ENCODE results near the gene NAALADL1. TPM values are rescaled to one million over a fixed set of nuclear protein-coding genes. Genes with fewer than 3 reads are reported as not detected.

NAALADL1 gene
- total RNA-seq, 2 donors from 2014 or later, result 14.2 to 34.7 TPM

DNA sequence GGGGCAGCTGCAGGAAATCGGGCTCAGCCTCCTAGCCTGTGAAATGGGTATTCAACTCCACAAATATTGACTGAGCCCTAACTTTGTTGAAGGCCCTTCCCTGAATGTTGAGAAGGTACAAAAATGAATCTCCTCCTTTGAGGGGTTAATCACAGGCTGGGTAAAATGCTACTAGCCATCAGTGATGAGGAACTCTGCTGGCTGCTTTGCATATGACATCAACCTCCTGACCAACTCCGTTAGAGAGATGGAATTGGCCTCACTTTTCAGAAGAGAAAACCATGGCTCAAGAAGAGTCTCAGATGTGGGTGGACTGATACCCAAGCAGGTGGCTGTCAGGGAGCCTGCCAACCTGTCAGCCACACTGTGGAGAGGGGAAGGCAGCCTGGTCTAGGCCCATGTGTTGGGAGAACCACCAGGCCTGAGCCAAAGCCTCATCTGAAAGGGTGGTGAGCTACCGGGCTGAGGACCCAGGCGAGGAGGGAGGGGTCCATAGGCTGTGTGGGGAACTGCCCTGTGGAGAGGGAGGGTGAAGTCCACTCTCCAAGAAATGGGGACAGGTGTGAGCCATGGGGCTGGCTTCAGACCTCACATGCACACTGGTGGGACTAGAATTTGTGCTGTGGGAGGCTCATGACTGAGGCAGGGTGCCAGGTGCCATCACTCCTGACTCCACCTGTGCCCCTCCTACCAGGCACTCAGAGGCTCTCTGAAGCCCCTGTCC, 13.7 kb upstream of the NAALADL1 start:
- no peaks in the 10 kb centered on the region for H3K4me1 Mint-ChIP-seq (ENCODE audit: low read depth in 2 of 2)
- no peaks in the 10 kb centered on the region for H3K36me3 Mint-ChIP-seq
- no peaks in the 10 kb centered on the region for H3K9me3 Mint-ChIP-seq
- no peak overlapping the region for H3K27ac Mint-ChIP-seq
- H3K27me3 Mint-ChIP-seq, result no peaks in the 10 kb centered on the region
- ATAC-seq (peak in 1 of 2 donors; percentile 25), DNase-seq (ENCODE audit: low spot score) (no peak)
- no peak overlapping the region for H3K4me3 Mint-ChIP-seq

DNA sequence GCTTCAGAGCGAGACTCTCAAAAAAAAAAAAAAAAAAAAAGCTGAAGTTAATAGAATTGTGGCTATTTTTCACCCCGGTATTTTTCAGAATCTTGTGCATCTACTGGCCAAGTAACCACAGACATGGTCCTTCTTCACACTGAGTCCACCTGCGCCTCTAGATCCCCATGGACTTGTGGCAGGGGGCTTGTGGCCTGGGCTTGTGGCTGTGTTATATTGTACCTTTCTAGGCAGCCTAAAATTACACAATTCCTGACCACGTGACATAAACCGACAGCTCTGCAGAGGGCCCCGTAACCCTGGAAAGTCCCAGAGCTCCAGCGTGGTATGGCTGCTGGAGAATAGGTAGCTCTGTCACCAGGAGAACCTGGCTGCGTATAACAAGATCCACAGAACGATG, 10.9 kb upstream of the NAALADL1 start:
- no peaks in the 10 kb centered on the region for H3K27me3 Mint-ChIP-seq
- ATAC-seq (no peak), DNase-seq (ENCODE audit: low spot score) (no peak)
- no peaks in the 10 kb centered on the region for H3K9me3 Mint-ChIP-seq
- H3K36me3 Mint-ChIP-seq, result no peaks in the 10 kb centered on the region
- no peak overlapping the region for H3K4me3 Mint-ChIP-seq
- H3K27ac Mint-ChIP-seq, result no peak overlapping the region
- no peaks in the 10 kb centered on the region for H3K4me1 Mint-ChIP-seq (ENCODE audit: low read depth in 2 of 2)

DNA sequence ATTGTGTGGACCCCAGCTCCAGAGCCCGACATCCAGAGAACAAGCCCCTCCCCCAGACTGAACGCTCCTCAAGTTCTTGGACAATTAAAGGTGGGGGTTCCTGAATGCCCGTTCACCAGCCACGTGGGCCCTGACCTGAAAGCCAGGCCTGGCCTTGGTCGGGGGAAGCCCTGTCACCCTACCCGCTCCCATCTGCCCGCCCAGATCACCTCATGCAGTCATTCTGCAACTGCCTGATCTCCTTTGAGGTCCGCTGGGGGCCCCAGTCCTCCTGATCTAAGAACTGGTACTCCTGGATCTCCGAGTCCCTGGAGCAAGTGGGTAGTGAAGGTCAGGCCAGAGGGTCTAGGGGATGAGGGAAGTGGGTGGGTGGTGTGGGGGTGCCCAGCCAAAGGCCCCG, 9.1 kb upstream of the NAALADL1 start:
- H3K9me3 Mint-ChIP-seq, result no peaks in the 10 kb centered on the region
- no peak for ATAC-seq
- DNase-seq (ENCODE audit: low spot score), result no peak
- H3K27me3 Mint-ChIP-seq, result peaks cover 0 to under 1% of the 10 kb centered on the region in 2 donors
- H3K4me3 Mint-ChIP-seq, result no peak overlapping the region
- no peaks in the 10 kb centered on the region for H3K4me1 Mint-ChIP-seq (ENCODE audit: low read depth in 2 of 2)
- no peaks in the 10 kb centered on the region for H3K36me3 Mint-ChIP-seq
- no peak overlapping the region for H3K27ac Mint-ChIP-seq

DNA sequence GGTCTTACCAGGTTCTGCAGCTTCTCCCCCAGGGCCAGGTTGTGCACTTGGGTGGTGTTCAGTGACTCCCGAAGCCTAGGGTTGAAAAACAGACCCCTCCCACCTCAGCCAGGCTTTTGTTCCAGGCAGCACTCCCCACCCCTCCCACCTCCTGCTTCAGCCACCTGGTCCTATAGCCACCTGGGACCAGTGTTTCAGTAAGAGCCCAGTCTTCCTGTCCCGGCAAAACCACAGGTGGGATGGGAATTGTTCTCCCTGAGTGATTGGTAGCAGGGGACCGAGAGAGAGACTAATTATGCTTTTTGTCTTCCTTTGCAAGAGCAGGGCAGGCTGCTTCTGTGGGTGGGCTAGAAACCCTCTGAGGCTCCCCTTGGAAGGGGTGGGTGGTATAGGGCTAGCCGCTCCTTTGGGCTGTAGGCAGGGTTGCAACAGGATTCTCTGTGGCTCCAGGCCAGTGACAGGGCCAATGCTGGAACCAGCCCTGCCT, 8.5 kb upstream of the NAALADL1 start:
- Mint-ChIP-seq H3K27ac (no peak overlapping the region), H3K36me3 (no peaks in the 10 kb centered on the region), H3K27me3 (peaks cover 0 to 4% of the 10 kb centered on the region in 2 donors), H3K4me1 (ENCODE audit: low read depth in 2 of 2) (no peaks in the 10 kb centered on the region), H3K4me3 (no peak overlapping the region), H3K9me3 (no peaks in the 10 kb centered on the region)
- DNase-seq (ENCODE audit: low spot score) (no peak), ATAC-seq (no peak)

DNA sequence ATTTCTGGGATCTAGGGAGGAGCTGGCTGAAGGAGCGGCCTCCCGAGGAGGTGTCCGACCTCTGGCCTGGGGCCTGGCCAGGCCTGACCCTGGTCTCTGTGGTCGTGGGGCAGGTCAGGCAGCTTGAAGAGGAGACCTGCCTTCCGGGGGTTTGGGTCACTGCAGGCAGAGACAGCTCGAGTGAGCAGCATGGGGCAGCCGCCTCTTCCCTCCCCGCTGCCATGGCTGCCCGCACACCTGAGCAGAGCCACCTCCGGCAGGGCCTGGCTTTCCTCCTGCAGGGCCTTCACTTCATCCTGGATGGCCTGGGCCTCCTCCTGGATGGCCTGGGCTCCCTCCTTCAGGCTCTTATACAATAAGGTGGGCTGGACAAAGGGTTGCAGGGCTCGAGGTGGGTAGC, 8.0 kb upstream of the NAALADL1 start:
- Mint-ChIP-seq H3K4me1 (ENCODE audit: low read depth in 2 of 2) (no peaks in the 10 kb centered on the region), H3K27me3 (peaks cover 0 to 4% of the 10 kb centered on the region in 2 donors), H3K4me3 (no peak overlapping the region), H3K36me3 (no peaks in the 10 kb centered on the region), H3K27ac (no peak overlapping the region), H3K9me3 (no peaks in the 10 kb centered on the region)
- no peak for DNase-seq (ENCODE audit: low spot score)
- ATAC-seq, result no peak

DNA sequence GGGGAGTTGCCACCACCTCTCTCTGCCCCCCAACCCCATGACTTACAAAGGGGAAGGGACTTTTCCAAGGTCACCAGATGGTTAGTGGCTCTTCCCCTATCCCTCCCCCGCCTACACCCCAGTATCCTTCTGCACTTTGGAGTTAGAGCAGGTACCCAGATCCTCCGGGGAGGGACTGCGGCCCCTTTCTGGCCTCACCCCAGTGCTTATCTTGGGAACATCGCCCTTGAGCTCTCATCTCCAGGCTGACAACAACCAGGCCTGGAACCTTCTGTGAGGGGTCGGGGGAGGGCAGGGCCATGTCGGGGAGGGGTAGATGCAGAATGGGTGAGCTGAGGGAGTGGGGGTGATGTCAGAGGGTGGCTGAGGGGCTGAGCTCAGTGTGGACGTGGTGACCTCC, 7.5 kb upstream of the NAALADL1 start:
- Mint-ChIP-seq H3K27me3 (peaks cover 0 to 7% of the 10 kb centered on the region in 2 donors), H3K4me1 (ENCODE audit: low read depth in 2 of 2) (no peaks in the 10 kb centered on the region), H3K9me3 (no peaks in the 10 kb centered on the region), H3K4me3 (no peak overlapping the region), H3K27ac (no peak overlapping the region), H3K36me3 (no peaks in the 10 kb centered on the region)
- DNase-seq (ENCODE audit: low spot score) (no peak), ATAC-seq (no peak)

DNA sequence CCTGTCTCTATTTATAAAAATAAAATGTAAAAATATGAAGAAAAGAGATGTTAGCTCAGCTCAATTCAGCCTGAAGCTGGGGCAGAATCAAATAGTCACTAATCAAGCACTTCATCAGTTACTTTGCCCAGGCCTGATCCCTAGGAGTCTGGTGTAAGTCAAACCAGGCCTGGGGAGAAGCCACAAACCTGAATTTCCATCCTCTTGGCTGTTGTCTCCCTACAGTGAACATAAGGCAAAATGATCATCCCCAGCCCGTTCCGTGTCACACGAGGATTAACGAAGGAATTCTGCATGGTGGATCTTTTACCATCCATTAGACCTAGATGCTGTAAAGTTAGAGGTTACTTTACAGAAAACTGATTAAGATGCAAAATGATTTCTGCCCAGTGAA, 6.5 kb upstream of the NAALADL1 start:
- Mint-ChIP-seq H3K4me3 (no peak overlapping the region), H3K9me3 (no peaks in the 10 kb centered on the region), H3K36me3 (no peaks in the 10 kb centered on the region), H3K27me3 (peaks cover 0 to 7% of the 10 kb centered on the region in 2 donors), H3K4me1 (ENCODE audit: low read depth in 2 of 2) (no peaks in the 10 kb centered on the region), H3K27ac (no peak overlapping the region)
- no peak for ATAC-seq
- no peak for DNase-seq (ENCODE audit: low spot score)

DNA sequence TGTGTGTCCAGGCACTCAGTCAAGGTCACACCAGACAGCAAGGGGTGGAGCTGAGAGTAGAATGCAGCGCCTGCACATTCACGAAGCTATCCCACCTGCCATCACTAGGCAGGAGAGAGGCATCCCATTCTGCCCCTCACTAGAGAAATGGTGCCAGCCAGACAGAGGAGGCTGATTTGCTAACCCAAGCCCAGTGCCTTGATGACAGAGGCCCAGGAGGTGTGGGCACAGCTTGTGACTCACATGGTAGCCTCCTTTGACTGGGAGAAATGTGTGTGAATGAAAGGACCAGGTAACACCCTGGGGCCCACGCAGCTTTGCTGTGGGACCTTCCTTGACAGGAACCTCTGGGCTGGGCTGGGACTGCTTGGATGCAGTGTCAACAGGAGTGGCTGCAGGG, 5.2 kb upstream of the NAALADL1 start:
- H3K9me3 Mint-ChIP-seq, result no peaks in the 10 kb centered on the region
- no peaks in the 10 kb centered on the region for H3K4me1 Mint-ChIP-seq (ENCODE audit: low read depth in 2 of 2)
- no peak for DNase-seq (ENCODE audit: low spot score)
- H3K27ac Mint-ChIP-seq, result no peak overlapping the region
- peaks cover 0 to 7% of the 10 kb centered on the region in 2 donors for H3K27me3 Mint-ChIP-seq
- H3K4me3 Mint-ChIP-seq, result no peak overlapping the region
- no peak for ATAC-seq
- no peaks in the 10 kb centered on the region for H3K36me3 Mint-ChIP-seq

DNA sequence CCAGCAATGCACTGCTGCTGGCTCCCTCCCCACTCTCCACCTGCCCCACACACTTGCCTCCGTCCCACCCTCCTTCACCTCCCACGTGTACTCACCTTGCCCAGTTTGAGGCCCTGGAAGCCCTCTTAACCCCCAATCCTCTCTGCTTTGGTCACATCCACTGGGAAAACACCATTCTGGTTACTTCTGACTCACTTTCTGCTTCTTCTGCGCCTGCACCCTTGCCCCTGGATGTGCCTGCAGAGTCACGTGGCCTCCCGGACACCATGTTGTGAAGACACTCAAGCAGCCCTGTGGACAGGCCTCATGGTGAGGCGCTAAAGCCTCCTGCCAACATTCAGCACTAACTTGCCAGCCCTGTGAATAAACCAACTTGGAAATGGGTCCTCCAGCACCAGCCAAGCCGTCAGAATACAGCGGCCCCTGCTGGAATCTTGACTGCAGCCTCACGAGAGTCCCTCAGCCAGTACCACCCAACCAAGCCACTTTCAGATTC, 2.6 kb upstream of the NAALADL1 start:
- Mint-ChIP-seq H3K4me1 (ENCODE audit: low read depth in 2 of 2) (no peaks in the 10 kb centered on the region), H3K4me3 (no peak overlapping the region), H3K36me3 (no peaks in the 10 kb centered on the region), H3K27me3 (peaks cover 0 to 7% of the 10 kb centered on the region in 2 donors), H3K9me3 (no peaks in the 10 kb centered on the region), H3K27ac (no peak overlapping the region)
- no peak for DNase-seq (ENCODE audit: low spot score)
- ATAC-seq, result no peak

DNA sequence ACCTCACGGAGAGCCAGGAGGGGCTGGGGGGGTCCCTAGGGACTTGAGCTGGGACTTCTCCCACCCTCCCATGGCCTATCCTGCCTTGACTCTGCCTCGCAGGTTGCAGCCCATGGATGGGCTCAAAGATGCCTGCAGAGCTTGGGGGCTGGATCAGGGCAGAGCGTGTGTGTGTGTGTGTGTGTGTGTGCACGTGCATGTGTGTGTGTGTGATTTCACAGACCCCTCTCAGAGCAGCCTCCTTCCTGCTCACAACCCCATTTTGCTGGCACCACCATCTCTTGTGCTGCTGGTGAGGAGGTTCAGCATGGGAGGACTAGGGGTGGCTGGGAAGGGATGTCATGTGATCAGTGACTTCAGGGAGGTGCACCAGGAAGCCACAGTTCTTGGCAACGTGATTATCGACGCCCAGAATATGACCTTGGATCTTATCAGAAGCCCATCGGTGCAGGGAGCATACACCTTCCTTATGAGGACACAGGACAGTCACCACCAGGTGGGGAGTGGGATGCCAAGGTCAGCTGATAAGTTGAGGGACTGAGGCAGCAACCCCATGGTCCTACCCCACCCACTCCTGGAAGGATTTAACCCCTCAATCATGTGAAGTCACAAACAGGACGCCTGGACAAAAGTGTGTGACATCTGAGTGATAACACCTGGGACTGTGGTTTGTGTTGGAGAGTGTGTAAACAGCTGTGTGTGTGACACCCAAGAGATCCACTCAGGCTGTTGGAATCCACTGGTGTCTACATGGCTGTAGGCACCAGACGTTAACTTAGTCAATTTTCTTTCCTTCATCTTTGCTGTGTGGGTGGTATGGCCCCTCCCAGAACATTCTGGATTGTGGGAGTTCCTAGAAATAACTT, 1.8 kb upstream of the NAALADL1 start:
- Mint-ChIP-seq H3K4me3 (no peak overlapping the region), H3K36me3 (no peaks in the 10 kb centered on the region), H3K9me3 (no peaks in the 10 kb centered on the region), H3K27me3 (peaks cover 0 to 9% of the 10 kb centered on the region in 2 donors), H3K27ac (no peak overlapping the region), H3K4me1 (ENCODE audit: low read depth in 2 of 2) (no peaks in the 10 kb centered on the region)
- no peak for DNase-seq (ENCODE audit: low spot score)
- ATAC-seq, result no peak

DNA sequence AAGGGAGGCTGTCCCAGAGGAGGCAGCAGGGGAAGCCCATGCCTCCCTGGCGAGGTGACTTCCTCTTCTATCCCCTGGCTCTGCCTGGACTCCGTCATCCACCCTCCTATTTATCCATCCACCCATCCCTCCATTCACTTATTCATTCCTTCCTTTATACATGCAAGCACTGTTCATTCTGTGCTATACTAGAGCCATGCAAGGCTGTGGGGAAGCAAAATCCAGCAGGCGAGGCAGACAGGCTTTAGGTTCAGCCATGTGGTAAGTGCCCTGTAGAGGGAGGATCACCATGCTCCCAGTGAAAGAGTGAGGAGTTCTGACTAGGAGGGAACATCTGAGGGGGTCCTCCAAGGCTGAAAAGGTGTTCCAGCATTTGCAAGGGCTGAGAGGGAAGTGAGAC, 1.2 kb upstream of the NAALADL1 start:
- Mint-ChIP-seq H3K36me3 (no peaks in the 10 kb centered on the region), H3K27ac (no peak overlapping the region), H3K9me3 (no peaks in the 10 kb centered on the region), H3K27me3 (peaks cover 0 to 9% of the 10 kb centered on the region in 2 donors), H3K4me1 (ENCODE audit: low read depth in 2 of 2) (no peaks in the 10 kb centered on the region), H3K4me3 (no peak overlapping the region)
- ATAC-seq (no peak), DNase-seq (ENCODE audit: low spot score) (no peak)

DNA sequence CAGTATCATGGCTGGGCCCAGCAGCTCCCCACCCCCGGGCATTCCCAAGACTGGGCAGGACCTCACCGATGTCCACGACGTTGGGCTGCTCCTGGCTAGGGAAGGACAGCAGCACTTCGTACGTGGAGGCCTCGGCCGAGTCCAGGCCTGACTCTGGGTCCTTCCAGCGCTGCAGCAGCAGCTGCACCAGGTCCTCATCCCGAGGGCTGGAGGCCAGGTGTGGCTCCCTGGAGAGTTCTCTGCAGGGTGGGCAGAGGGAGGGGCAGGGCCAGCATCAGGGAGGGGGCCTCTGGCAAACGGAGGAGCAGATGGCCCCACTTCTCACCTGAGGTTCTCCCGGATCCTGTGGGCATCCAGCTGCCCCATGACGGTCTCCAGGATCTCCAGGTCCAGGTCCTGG, 341 bp downstream of the NAALADL1 start:
- DNase-seq (ENCODE audit: low spot score) (no peak), ATAC-seq (no peak)
- peaks cover 0 to 6% of the 10 kb centered on the region in 2 donors for H3K4me1 Mint-ChIP-seq (ENCODE audit: low read depth in 2 of 2)
- H3K27me3 Mint-ChIP-seq, result peaks cover 0 to 15% of the 10 kb centered on the region in 2 donors
- H3K9me3 Mint-ChIP-seq, result no peaks in the 10 kb centered on the region
- no peaks in the 10 kb centered on the region for H3K36me3 Mint-ChIP-seq
- H3K4me3 Mint-ChIP-seq, result no peak overlapping the region
- H3K27ac Mint-ChIP-seq, result no peak overlapping the region

DNA sequence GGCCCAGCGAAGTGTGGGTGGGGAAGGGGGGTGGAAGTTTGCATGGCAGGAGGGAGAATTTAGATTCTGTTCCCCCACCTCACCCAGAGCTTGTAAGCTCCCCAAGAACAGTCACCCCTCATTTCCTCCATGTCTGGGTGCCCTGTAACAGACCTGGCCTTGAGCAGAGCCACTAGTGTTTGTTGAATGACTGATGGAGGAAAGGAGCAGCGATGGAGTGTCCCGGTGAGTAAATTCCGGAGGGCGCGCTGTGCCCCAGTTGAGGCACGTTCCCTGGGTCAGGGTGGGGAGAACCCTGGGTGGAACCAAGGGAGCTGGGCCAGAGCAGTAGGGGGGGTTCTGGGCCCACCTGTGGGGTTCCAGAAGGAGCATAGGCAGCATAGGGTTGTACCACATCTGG, 827 bp downstream of the NAALADL1 start:
- H3K27me3 Mint-ChIP-seq, result peaks cover 0 to 15% of the 10 kb centered on the region in 2 donors
- H3K36me3 Mint-ChIP-seq, result no peaks in the 10 kb centered on the region
- DNase-seq (ENCODE audit: low spot score) (no peak), ATAC-seq (peak in 1 of 2 donors; percentile 21)
- H3K27ac Mint-ChIP-seq, result no peak overlapping the region
- no peak overlapping the region for H3K4me3 Mint-ChIP-seq
- peaks cover 0 to 6% of the 10 kb centered on the region in 2 donors for H3K4me1 Mint-ChIP-seq (ENCODE audit: low read depth in 2 of 2)
- no peaks in the 10 kb centered on the region for H3K9me3 Mint-ChIP-seq

DNA sequence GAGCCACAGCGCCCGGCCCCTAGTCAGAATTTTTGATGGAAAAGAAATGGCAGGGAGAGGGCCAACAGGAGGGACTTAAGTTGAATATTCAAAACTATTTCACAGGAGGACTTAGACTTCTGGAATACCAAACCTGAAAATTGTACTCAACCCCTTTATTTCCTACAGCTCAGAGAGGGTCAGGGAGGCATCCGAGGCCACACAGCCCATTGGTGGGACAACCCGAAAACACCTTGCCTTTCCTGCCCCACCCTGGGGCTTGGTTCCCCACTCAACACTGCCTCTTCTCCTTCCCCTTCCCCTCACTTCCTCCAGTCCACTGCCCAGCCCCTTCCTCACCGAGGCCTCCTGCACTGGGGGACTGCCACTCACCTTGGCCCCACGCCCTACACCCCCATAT, 1.4 kb downstream of the NAALADL1 start:
- peaks cover 0 to 6% of the 10 kb centered on the region in 2 donors for H3K4me1 Mint-ChIP-seq (ENCODE audit: low read depth in 2 of 2)
- no peak overlapping the region for H3K27ac Mint-ChIP-seq
- H3K9me3 Mint-ChIP-seq, result no peaks in the 10 kb centered on the region
- ATAC-seq (no peak), DNase-seq (ENCODE audit: low spot score) (no peak)
- no peak overlapping the region for H3K4me3 Mint-ChIP-seq
- peaks cover 0 to 11% of the 10 kb centered on the region in 2 donors for H3K27me3 Mint-ChIP-seq
- no peaks in the 10 kb centered on the region for H3K36me3 Mint-ChIP-seq

All from natural killer cell treated with Interleukin-12 subunit alpha and Interleukin-12 subunit beta and Interleukin-15 and Interleukin-18, amount 100 ng/mL, for 72 hours (primary cell).